IMR-90 (cell line): ENCODE results near the gene SYT3. TPM values are rescaled to one million over a fixed set of nuclear protein-coding genes. Genes with fewer than 3 reads are reported as not detected.

Experiments used
- ATAC-seq: fragments of 200-7000 bp; cut with Tn5 transposase; 2 replicates; pipeline ENCODE4 v1.9.1; 2020; ENCODE audit warnings: low read depth, mild to moderate bottlenecking, moderate library complexity
- BruUV-seq: library from RNA; stranded (reverse); fragments of 400-500 nt; replicated peaks from 2 replicates; lab custom pipeline; 2021; lab: Mats Ljungman, UMichigan
- CTCF ChIA-PET: fragments of 300-600 bp; formaldehyde crosslinking; extraction: SDS; loops from one replicate; lab custom pipeline; 2021; ENCODE audit warnings: antibody characterized with exemption; lab: Yijun Ruan, JAX
- POLR2A ChIA-PET: fragments of 300-600 bp; sonication (Branson Sonifier 250); formaldehyde crosslinking; loops from one replicate; lab custom pipeline; 2022; ENCODE audit warnings: antibody characterized with exemption; ENCODE audit not compliant: unreplicated experiment; lab: Charles Lee
- DNase-seq: peaks from one replicate; pipeline ENCODE4 v3.0.0; 2013
- H2AFZ ChIP-seq: replicated peaks from 2 replicates; pipeline ENCODE3; 2013; ENCODE audit warnings: low read length, mild to moderate bottlenecking; ENCODE audit not compliant: poor library complexity
- H2AK5ac ChIP-seq: 2 replicates; pipeline ENCODE4 v1.6.1; 2013; ENCODE audit warnings: low read depth, low read length, inconsistent platforms
- H2AK9ac ChIP-seq: replicated peaks from 2 replicates; pipeline ENCODE3; 2013; ENCODE audit warnings: mild to moderate bottlenecking, low read depth, low read length, moderate library complexity; ENCODE audit not compliant: poor library complexity
- H2BK120ac ChIP-seq: 2 replicates; pipeline ENCODE4 v1.6.1; 2013; ENCODE audit warnings: low read depth, low read length, inconsistent platforms
- H2BK15ac ChIP-seq: 3 replicates; pipeline ENCODE4 v1.6.1; 2013; ENCODE audit warnings: low read depth, low read length, inconsistent platforms
- H2BK20ac ChIP-seq: 2 replicates; pipeline ENCODE4 v1.6.1; 2013; ENCODE audit warnings: low read depth, mild to moderate bottlenecking, inconsistent platforms, low read length, moderate library complexity
- H2BK5ac ChIP-seq: 2 replicates; pipeline ENCODE4 v1.6.1; 2013; ENCODE audit warnings: mild to moderate bottlenecking, low read depth, low read length, inconsistent platforms; ENCODE audit not compliant: poor library complexity, severe bottlenecking
- H3K14ac ChIP-seq: replicated peaks from 2 replicates; pipeline ENCODE4 v1.6.1; 2013; ENCODE audit warnings: low read depth, low read length, inconsistent platforms
- H3K18ac ChIP-seq: 2 replicates; pipeline ENCODE4 v1.6.1; 2013; ENCODE audit warnings: low read depth, low read length, control low read depth
- H3K23ac ChIP-seq: 2 replicates; pipeline ENCODE4 v1.6.1; 2013; ENCODE audit warnings: low read depth, low read length, inconsistent platforms
- H3K27ac ChIP-seq: 2 replicates; pipeline ENCODE4 v1.5.1; 2013; ENCODE audit warnings: mild to moderate bottlenecking, control low read depth, low read length; ENCODE audit not compliant: insufficient read depth
- H3K27me3 ChIP-seq: 2 replicates; pipeline ENCODE4 v1.6.1; 2013; ENCODE audit warnings: low read length; ENCODE audit not compliant: control insufficient read depth, insufficient read depth
- H3K36me3 ChIP-seq: 2 replicates; pipeline ENCODE4 v1.6.1; 2013; ENCODE audit warnings: low read length, mixed read lengths; ENCODE audit not compliant: control insufficient read depth, insufficient read depth
- H3K4ac ChIP-seq: 2 replicates; pipeline ENCODE4 v1.6.1; 2013; ENCODE audit warnings: low read depth, low read length, inconsistent platforms
- H3K4me1 ChIP-seq: 2 replicates; pipeline ENCODE4 v1.6.1; 2013; ENCODE audit warnings: low read length, mixed read lengths; ENCODE audit not compliant: control insufficient read depth, insufficient read depth
- H3K4me2 ChIP-seq: 2 replicates; pipeline ENCODE4 v1.6.1; 2013; ENCODE audit warnings: low read depth, mild to moderate bottlenecking, control low read depth, low read length, moderate library complexity
- H3K4me3 ChIP-seq: 2 replicates; pipeline ENCODE4 v1.5.1; 2013; ENCODE audit warnings: low read depth, mild to moderate bottlenecking, control low read depth, low read length, moderate library complexity; ENCODE audit not compliant: insufficient read depth
- H3K56ac ChIP-seq: 2 replicates; pipeline ENCODE4 v1.6.1; 2013; ENCODE audit warnings: low read length, inconsistent platforms; ENCODE audit not compliant: insufficient read depth; ENCODE audit errors: extremely low read depth
- H3K79me1 ChIP-seq, 2 experiments: 2 replicates each; pipeline ENCODE4 v1.6.1; 2013; ENCODE audit warnings: low read length in 2 of 2, inconsistent platforms in 1 of 2, low read depth in 1 of 2
- H3K9ac ChIP-seq: 2 replicates; pipeline ENCODE4 v1.6.1; 2013; ENCODE audit warnings: low read depth, low read length, control low read depth
- H3K9me1 ChIP-seq: 2 replicates; pipeline ENCODE4 v1.6.1; 2013; ENCODE audit warnings: low read length, inconsistent platforms; ENCODE audit not compliant: insufficient read depth
- H3K9me3 ChIP-seq: 2 replicates; pipeline ENCODE4 v1.6.1; 2013; ENCODE audit warnings: low read length; ENCODE audit not compliant: control insufficient read depth, insufficient read depth
- H4K20me1 ChIP-seq: 2 replicates; pipeline ENCODE4 v1.6.1; 2013; ENCODE audit warnings: low read length, inconsistent platforms; ENCODE audit not compliant: insufficient read depth
- H4K5ac ChIP-seq: 2 replicates; pipeline ENCODE4 v1.6.1; 2013; ENCODE audit warnings: mild to moderate bottlenecking, low read depth, low read length, control low read depth
- H4K8ac ChIP-seq, 2 experiments: 2 replicates each; pipeline ENCODE4 v1.6.1; 2013; ENCODE audit warnings: low read depth in 2 of 2, low read length in 2 of 2, control low read depth in 1 of 2, inconsistent platforms in 1 of 2
- H4K91ac ChIP-seq: 2 replicates; pipeline ENCODE4 v1.6.1; 2013; ENCODE audit warnings: low read depth, low read length, inconsistent platforms; ENCODE audit not compliant: insufficient read depth
- BHLHE40 ChIP-seq: fragments of 150-350 bp; IDR thresholded peaks from 2 replicates; pipeline ENCODE4 v1.6.1; 2016; ENCODE audit warnings: mild to moderate bottlenecking, low read depth, low read length
- FOS ChIP-seq: fragments of 150-350 bp; IDR thresholded peaks from 2 replicates; pipeline ENCODE4 v1.6.1; 2016; ENCODE audit warnings: low read depth, low read length
- MAZ ChIP-seq: IDR thresholded peaks from 2 replicates; pipeline ENCODE4 v1.6.1; 2012; ENCODE audit warnings: low read depth, mild to moderate bottlenecking, low read length, improper control_type of control experiment, moderate library complexity, borderline replicate concordance
- POLR2A ChIP-seq: IDR thresholded peaks from 2 replicates; pipeline ENCODE4 v1.6.1; 2012; ENCODE audit warnings: mild to moderate bottlenecking, low read depth, low read length
- RAD21 ChIP-seq: IDR thresholded peaks from 2 replicates; pipeline ENCODE4 v1.6.1; 2012; ENCODE audit warnings: low read length, improper control_type of control experiment
- SMC3 ChIP-seq: fragments of 150-350 bp; IDR thresholded peaks from 2 replicates; pipeline ENCODE4 v1.6.1; 2016; ENCODE audit warnings: low read depth, mild to moderate bottlenecking, antibody characterized with exemption, low read length, moderate library complexity
- USF2 ChIP-seq: fragments of 150-350 bp; IDR thresholded peaks from 2 replicates; pipeline ENCODE4 v1.6.1; 2017; ENCODE audit warnings: mild to moderate bottlenecking, antibody characterized with exemption, low read length, low read depth
- WGBS, 2 experiments: methylation state at CpG; one replicate each; pipeline versions ENCODE4 v1.1.5 to v1.1.7; 2013; ENCODE audit warnings: missing lambda C conversion rate in 2 of 2; ENCODE audit not compliant: insufficient read length in 1 of 2; ENCODE audit errors: extremely low coverage in 2 of 2; 5-methylcytosine and 5-hydroxymethylcytosine counted together
- dilution Hi-C: fragments of 300-500 bp; cut with HindIII; formaldehyde crosslinking; loops from one replicate; pipeline ENCODE4 v1.14.3; 2018; ENCODE audit warnings: low sequenced_read_pairs; ENCODE audit not compliant: unreplicated experiment
- in situ Hi-C: fragments of 300-500 bp; cut with MboI; formaldehyde crosslinking; loops from 3 replicates; pipeline ENCODE4 v1.14.3; 2019; ENCODE audit warnings: low sequenced_read_pairs, inconsistent platforms, mixed read lengths
- intact Hi-C: fragments of 100-400 bp; cut with micrococcal nuclease; formaldehyde crosslinking; loops from 2 replicates; pipeline ENCODE4 v1.10.0; 2022
- polyA plus RNA-seq, 3 experiments: library from polyadenylated mRNA; depleted of rRNA; stranded (reverse); fragments of >200 nt; gene quantifications; 2 replicates each; pipeline ENCODE4 v1.2.3, GENCODE V29; 2012; ENCODE audit warnings: low replicate concordance in 1 of 3
- total RNA-seq: library from RNA; depleted of rRNA; stranded (reverse); fragments of >200 nt; gene quantifications from 2 replicates; pipeline ENCODE4 v1.2.3, GENCODE V29; 2012
- TF ChIP-seq, protein P1 (sequence below): fragments of 150-350 bp; IDR thresholded peaks from 2 replicates; pipeline ENCODE4 v1.6.1; 2016; ENCODE audit warnings: low read depth, mild to moderate bottlenecking, low read length, moderate library complexity, borderline replicate concordance

Gene SYT3
- total and polyA plus RNA-seq, 2 of the 4 experiments (the other 2 are of a cell fraction), result 0.05 TPM; not detected in 1

DNA sequence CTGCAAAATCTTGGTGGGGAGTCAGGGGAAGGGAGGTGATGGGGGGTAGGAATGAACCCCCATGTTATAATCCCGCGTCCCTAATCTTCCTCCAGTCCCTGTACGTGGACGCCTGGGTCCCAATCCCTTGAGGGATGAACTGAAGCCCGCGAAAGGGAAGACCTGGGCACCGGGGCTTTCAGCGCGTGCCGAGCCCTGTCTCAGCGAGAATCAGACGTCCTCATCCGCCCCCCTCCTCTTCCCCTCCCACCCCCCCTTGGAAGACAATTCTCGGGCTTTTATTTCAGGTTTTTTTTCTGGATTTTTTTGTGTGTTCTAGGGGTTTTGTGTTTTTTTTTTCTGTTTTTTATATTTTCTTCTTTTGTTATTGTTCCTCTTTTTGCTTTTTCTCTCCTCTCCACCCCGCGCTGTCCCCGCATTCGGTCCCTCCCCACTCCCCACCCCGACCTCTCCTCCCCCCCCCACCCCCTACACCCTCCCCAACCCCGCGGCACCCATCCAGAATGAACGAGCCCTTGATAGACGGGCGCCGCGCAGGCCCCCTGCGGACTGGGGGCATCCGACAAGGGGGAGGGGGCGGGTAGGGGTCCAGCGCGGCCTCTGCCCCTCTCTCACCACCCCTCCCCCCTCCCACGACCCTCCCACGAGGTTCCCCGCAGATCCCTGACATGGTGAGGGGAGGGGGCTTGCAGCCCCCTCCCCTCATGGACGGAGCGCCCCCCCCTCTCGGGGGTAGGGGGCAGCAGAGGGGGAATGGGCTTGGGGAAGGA, 19.8 kb upstream of the SYT3 start:
- H3K23ac ChIP-seq, result no peak overlapping the region
- no peaks in the 10 kb centered on the region; the same call in 1 of the 2 replicates for H4K20me1 ChIP-seq
- ATAC-seq (no peak), DNase-seq (no peak)
- no peak overlapping the region for H2AK9ac ChIP-seq
- CTCF ChIA-PET, result no interaction called here
- no peak overlapping the region for H4K8ac ChIP-seq
- no peak overlapping the region for H4K5ac ChIP-seq
- POLR2A ChIA-PET, result no interaction called here
- H3K27me3 ChIP-seq, result peaks cover 12% of the 10 kb centered on the region; the same call in 1 of the 2 replicates
- H2BK20ac ChIP-seq, result no peak overlapping the region
- H4K91ac ChIP-seq, result no peak overlapping the region
- peaks cover 2% of the 10 kb centered on the region; the same call in 1 of the 2 replicates for H3K4me1 ChIP-seq
- peak overlapping the region; percentile 74 for H3K4me2 ChIP-seq
- no peak overlapping the region for H2BK15ac ChIP-seq
- no peaks in the 10 kb centered on the region for H3K36me3 ChIP-seq
- H2BK5ac ChIP-seq, result no peak overlapping the region
- no peak overlapping the region for H3K4me3 ChIP-seq
- H3K14ac ChIP-seq, result no peak overlapping the region
- H3K27ac ChIP-seq, result no peak overlapping the region
- H2BK120ac ChIP-seq, result no peak overlapping the region
- H3K79me1 ChIP-seq, result no peaks in the 10 kb centered on the region
- no CpG with 5 or more reads among the region's 37 CpGs for WGBS, 2 experiments
- dilution Hi-C loops (no loop called here), intact Hi-C loops (no loop called here), in situ Hi-C loops (no loop called here)
- TF ChIP-seq BHLHE40, result no peak
- no peak for TF ChIP-seq USF2
- no peak for TF ChIP-seq FOS
- TF ChIP-seq, protein P1, sequence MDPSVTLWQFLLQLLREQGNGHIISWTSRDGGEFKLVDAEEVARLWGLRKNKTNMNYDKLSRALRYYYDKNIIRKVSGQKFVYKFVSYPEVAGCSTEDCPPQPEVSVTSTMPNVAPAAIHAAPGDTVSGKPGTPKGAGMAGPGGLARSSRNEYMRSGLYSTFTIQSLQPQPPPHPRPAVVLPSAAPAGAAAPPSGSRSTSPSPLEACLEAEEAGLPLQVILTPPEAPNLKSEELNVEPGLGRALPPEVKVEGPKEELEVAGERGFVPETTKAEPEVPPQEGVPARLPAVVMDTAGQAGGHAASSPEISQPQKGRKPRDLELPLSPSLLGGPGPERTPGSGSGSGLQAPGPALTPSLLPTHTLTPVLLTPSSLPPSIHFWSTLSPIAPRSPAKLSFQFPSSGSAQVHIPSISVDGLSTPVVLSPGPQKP, result no peak
- TF ChIP-seq MAZ, result no peak
- no peak for TF ChIP-seq POLR2A
- no peak for TF ChIP-seq SMC3
- TF ChIP-seq RAD21, result no peak
- H2AK5ac ChIP-seq, result no peak overlapping the region
- no TSS peak for BruUV-seq
- H3K9me3 ChIP-seq, result peaks cover 4% of the 10 kb centered on the region
- H3K9ac ChIP-seq, result no peak overlapping the region
- H3K9me1 ChIP-seq, result peaks cover 5% of the 10 kb centered on the region; the same call in 1 of the 2 replicates
- no peak overlapping the region for H3K18ac ChIP-seq
- no peak overlapping the region for H2AFZ ChIP-seq
- no peak overlapping the region for H3K56ac ChIP-seq
- no peak overlapping the region for H3K4ac ChIP-seq
